Testis (tissue), 2 donors: ENCODE data around the gene PTPRD.

Source experiments
- CTCF ChIP-seq, 3 experiments: fragments of 450-650 bp in 2 of 3; fragments of 200-600 bp in 1 of 3; sonication (generic) in 1 of 3; IDR thresholded peaks; one replicate each; pipeline ENCODE4 v1.5.1; 2016 to 2019; ENCODE audit warnings: antibody characterized with exemption in 3 of 3, mild to moderate bottlenecking in 2 of 3, moderate library complexity in 1 of 3
- POLR2A ChIP-seq: fragments of 450-650 bp; IDR thresholded peaks from one replicate; pipeline ENCODE4 v1.6.1; 2017; ENCODE audit warnings: antibody characterized with exemption, mild to moderate bottlenecking, moderate library complexity

- TF ChIP-seq CTCF (IDR thresholded peaks at IDR 0.05), result no peak
- TF ChIP-seq POLR2A, result no peak
Measured at GRCh38 chr9:8329561-8330283, 2283.1 kb downstream of the PTPRD start.
